GM18498 (cell line): Measurements from ENCODE around the gene EXOSC9.

ENCODE experiments used
- ATAC-seq: cut with Tn5 transposase; IDR thresholded peaks from one replicate; pipeline ENCODE4 v1.9.1; 2021; ENCODE audit warnings: mild to moderate bottlenecking, moderate library complexity; ENCODE audit not compliant: unreplicated experiment

EXOSC9 gene

DNA sequence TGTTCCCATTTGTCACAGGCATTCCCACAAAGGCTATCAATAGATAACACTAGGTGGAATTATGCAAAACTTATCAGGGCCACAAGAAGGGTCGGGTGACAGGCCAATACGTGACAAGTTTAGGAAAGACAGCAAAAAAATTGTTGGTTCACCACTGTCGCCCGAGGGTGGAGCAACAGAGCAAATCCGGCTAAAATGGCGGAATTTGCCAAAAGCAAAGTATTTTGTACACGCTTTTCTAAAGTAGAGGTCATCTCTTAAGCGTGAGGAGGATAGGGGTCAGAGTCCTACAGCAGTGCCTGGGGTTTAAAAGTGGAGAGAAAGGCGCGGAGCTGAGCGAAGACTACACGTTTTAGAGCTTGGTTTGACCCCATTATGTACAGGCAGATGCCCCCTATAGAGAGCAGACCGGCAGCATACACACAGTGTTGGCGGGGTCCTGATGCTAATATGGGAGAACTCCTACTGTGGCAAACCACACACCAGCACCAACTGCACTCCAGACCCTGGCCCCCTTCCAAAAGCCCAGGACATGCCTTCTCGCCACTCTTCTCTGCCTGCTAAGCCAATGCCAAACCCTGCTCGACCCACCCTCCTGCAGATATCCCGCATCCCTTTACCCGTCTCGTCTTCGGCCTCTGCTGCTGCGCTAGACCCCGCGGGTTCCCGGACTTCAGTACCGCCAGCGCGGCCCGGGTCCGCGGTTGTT is 21.8 kb downstream of the EXOSC9 start:
- ATAC-seq, result peak; percentile 43

DNA sequence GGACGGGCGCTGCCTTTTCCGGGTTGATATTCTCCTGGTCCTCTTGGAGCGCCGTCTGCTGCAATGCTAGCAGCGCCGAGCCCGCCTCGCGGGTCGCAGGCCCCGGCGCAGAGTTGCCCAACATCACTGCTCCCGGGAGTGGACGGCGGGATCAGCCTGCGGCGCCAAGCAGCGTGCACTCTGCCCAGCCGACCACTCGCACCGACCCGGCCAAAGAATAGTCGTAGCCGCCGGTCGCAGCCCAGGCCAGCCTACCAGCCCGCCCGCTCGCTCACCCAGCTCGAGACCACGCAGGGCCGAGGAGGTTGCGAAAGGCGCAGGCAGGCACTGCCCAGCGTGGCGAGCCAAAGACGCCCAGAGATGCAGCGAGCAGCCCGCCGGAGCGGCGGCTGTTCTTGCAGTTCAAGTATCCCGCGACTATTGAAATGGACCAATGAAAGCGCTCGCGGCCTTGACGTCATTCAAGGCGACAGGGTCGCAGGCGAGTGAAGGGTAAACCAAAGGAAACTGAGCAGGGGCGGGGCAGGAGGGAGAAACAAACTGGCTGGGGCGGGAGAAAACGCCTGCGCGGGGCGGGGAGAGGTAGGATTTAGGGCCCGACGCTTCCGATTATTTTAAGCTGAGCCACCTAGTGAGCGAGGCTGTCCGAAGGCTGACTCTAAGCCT is 22.5 kb downstream of the EXOSC9 start, which contains the start of gene CCNA2:
CCNA2 (minus strand) TSS at position 379 of the 666 bp plus-strand sequence; CDS start at position 124, 255 bp downstream.
- ATAC-seq, result peak; percentile 94

DNA sequence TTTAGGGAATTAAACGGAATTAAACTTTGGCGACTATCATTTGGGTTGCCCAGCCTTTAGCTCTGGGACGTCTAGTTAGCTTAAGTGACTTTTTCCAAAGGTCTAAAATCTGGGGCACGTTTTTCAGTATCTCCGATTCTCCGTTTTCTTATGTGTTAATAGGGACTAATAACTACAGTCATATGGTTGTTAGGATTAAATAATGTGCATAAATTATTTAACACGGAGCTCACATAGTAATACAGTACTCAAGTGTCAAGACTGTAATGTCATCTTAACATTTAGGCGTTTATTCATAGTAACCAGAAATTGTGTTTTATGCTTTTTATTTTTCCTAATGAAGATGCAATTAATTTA is 23.0 kb downstream of the EXOSC9 start:
- ATAC-seq, result peak; percentile 2

DNA sequence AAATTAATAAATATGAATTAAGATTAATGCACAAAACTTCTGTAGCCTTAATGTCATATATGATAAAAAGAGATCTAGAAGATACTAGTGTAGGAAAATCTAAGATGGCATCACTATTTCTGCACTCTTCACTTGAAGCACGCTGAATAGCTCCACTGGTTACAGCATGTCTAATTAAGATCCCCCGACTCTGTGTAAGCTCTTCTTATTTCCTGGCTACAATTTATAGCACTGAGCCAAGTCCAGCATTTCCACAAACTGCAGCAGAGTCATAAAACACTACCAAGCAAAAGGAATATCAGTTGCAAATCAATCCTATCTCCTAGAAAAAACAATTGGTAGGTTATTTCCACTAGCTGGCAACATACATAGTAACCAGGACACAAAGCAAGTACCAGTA is 23.8 kb downstream of the EXOSC9 start:
- ATAC-seq, result no peak

DNA sequence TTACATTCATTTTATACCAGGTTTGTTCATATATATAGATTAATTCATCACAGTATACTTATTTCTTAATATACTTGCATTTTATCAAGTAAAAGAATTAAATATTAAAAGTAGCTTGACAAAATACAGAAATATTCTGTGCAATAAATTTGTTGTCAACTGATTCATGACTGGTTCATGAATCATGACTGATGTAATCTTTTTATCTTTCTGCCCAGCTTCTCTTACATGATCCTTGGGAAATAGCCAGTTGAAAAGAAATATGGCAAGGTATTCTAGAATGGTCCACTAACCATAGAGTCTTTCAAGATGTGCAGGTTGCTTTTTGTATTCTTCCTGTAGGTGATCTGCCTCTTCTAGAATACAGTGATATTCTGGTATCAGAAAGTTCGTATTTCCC is 26.7 kb downstream of the EXOSC9 start:
- no peak for ATAC-seq

DNA sequence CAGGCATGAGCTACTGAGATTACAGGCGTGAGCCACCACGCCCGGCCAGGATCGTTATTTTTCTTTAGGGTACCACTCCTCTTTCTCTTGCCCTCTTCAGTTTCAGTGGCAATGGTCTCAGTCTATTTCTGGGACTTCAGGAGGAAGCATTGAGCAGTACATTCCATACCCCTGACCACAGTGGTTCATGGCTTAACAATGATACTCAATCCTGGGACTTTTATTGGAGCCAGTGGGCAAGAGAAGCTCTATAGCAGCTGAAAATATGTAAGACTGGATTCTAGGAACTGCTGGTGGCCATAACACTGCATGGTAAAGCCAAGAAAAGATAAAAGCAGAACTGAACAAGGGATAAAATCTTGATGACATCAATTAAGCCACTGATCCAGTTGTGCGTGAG is 28.4 kb downstream of the EXOSC9 start:
- ATAC-seq, result no peak

DNA sequence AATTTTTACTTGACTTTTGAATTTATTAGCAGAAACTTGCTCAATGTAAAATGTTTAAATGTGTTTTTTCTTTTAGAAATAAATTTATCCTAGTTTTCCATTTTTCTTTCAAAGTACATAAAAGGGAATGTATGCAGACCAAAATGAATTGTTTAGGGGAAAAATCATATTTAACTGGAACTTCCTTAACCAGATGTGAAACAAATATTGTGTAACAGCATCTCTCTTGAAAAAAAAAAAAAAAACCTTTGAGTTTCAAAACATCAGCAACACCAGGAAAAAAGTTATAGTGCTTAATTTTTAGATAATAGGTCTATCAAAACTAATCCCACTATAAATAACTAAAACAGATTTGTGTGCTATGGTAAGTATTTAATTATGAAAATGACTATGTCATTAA is 37.0 kb downstream of the EXOSC9 start:
- ATAC-seq, result no peak

DNA sequence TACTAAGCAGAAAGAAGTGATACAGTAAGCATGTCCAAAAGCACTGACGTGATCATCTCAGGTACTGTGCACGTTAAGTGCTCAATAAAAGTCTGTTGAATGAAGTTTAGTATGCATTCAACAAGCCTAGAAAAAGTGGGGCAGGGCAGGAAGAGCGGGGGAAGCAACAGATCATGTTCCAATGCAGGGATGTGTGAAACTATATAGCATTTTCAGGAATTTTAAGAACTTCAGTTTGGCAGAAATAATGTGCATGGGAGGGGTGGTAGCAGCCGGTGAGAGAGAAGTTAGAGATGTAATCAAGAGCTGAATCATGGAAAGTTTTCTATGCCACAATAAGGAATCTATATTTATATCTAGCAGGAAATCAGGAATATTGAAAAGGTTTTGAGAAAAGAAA is 41.7 kb downstream of the EXOSC9 start:
- ATAC-seq, result no peak

DNA sequence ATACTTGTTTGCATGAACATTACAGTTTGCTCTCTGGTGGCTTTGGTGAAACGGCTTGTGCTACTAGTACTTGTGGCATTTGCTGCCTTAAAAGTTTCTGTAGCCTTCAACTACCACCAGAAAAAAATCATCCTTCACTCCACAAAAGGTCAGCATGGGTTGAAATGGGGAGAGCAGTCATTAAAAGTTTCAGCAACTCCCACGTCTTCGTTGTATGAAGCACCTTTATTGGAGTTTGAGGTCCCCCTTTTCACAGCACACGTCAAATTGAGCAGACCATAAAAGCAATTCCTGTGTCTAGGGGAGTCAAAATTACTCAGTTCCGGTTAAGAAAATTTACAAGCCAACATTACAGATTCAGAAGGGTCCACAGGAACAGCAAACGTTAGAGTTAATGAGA is 45.5 kb downstream of the EXOSC9 start:
- ATAC-seq, result no peak

DNA sequence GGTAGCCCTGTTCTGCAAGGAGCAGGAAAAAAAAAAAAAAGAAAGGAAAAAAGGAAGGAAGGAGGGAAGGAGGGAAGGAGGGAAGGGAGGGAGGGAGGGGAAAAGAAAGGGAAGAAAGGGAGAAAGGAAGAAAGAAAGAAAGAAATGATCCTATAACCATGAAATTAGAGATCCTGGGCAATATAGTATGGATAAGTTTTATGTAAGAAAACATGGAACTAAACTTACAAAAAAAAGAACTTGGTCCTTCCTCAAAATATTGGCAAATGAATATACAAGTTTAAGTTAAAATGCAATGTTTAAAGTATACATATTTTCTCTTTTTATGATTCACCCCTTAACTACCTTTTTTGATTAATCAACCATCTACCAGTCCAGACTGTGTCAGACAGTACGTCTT is 50.2 kb downstream of the EXOSC9 start:
- ATAC-seq, result no peak

DNA sequence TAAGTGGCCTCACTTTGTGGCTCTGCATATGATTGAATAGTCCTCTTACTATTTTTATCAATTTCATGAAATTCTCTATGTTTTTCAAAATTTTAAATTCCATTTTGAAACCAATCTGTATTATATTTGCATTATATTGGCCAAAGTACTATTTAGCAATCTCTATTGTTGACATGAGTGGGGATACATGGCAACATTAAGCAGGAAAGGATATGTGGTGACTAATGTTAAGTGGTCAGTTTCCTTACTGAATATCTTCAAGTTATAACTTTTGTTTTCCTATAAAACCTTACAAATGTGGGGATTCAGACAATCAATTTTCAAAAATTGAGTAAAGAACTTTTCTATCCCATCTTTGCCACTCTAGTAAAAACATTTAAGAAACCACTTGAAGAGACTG is 59.0 kb downstream of the EXOSC9 start:
- no peak for ATAC-seq

DNA sequence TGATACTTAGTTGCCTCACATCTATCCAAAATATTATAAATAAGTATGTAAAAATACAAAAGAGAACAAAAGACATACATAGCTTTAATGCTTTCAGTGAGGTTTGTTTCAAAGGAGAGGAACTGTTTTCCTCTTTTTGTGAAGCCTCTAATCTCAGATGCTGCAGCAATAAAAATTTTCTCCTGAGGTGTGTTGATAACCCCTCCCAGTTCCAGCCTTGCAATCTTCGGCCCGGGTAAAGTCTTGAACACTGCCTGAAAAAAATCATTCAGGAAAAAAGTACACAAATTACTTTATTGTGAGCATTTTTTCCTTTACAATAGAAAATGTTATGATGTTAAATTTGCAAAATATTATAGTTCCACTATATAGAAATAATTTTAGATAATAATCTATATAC is 60.3 kb downstream of the EXOSC9 start:
- no peak for ATAC-seq

DNA sequence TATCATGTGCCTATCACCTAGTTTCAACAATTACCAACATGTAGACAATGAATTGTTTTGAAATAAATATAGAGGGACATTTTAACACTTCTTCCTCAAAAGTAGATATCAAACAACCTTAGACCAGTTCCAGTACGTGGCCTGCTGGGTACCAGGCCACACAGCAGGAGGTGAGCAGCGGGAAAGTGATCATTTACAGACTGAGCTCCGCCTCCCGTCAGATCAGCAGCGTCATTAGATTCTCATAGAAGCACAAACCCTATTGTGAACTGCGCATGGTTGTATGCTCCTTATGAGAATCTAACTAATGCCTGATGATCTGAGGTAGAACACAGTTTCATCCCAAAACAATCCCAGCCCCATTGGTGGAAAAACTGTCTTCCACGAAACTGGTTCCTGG is 62.7 kb downstream of the EXOSC9 start:
- ATAC-seq, result no peak
